Measurements from ENCODE around the gene RMND5B.
"Not testable (repeated sequence)": the region's sequence is repeated elsewhere in the genome, so short reads cannot be mapped to it uniquely, and the experiment has no call there.

Gene RMND5B

GRCh38 chr5:178125253-178125906 lies 5.4 kb upstream of the RMND5B start:
- H3K4me3 Mint-ChIP-seq: peak overlapping the region in 1 of 3 experiments; percentile 8
- no peaks in the 10 kb centered on the region for H3K27me3 Mint-ChIP-seq (ENCODE audit: low read depth)
- H3K4me1 Mint-ChIP-seq: peaks cover 46% of the 10 kb centered on the region
- H3K9me3 Mint-ChIP-seq: no peaks in the 10 kb centered on the region
- H3K27ac Mint-ChIP-seq: no peak overlapping the region
- H3K36me3 Mint-ChIP-seq (ENCODE audit: low read depth): no peaks in the 10 kb centered on the region
- TF ChIP-seq CTCF (IDR thresholded peaks at IDR 0.05; ENCODE audit: unreplicated experiment in 3 of 3): no peak

- Mint-ChIP-seq H3K4me3 (peak overlapping the region in 1 of 3 experiments; percentile 31), H3K36me3 (ENCODE audit: low read depth) (peaks cover 1% of the 10 kb centered on the region), H3K9me3 (no peaks in the 10 kb centered on the region), H3K27ac (peak overlapping the region; percentile 12 to 48 (median 17)), H3K4me1 (peaks cover 41% of the 10 kb centered on the region), H3K27me3 (ENCODE audit: low read depth) (no peaks in the 10 kb centered on the region)
- no peak for TF ChIP-seq CTCF (IDR thresholded peaks at IDR 0.05; ENCODE audit: unreplicated experiment in 3 of 3)
Measured at GRCh38 chr5:178126556-178126955, 4.3 kb upstream of the RMND5B start.

GRCh38 chr5:178127300-178128009 lies 3.4 kb upstream of the RMND5B start:
- H3K9me3 Mint-ChIP-seq; H3K27me3 Mint-ChIP-seq (ENCODE audit: low read depth); H3K36me3 Mint-ChIP-seq (ENCODE audit: low read depth): not testable (repeated sequence)
- H3K27ac Mint-ChIP-seq: peak overlapping the region in 2 of 3 experiments; percentile 12 to 32
- H3K4me3 Mint-ChIP-seq: peak overlapping the region; percentile 9 to 64 (median 58)
- peaks cover 42% of the 10 kb centered on the region for H3K4me1 Mint-ChIP-seq

- no peak overlapping the region for H3K27ac Mint-ChIP-seq
- no peak for TF ChIP-seq CTCF (IDR thresholded peaks at IDR 0.05; ENCODE audit: unreplicated experiment in 3 of 3)
- peaks cover 11% of the 10 kb centered on the region for H3K36me3 Mint-ChIP-seq (ENCODE audit: low read depth)
- H3K4me1 Mint-ChIP-seq: peaks cover 32% of the 10 kb centered on the region
- no peaks in the 10 kb centered on the region for H3K27me3 Mint-ChIP-seq (ENCODE audit: low read depth)
- H3K9me3 Mint-ChIP-seq: no peaks in the 10 kb centered on the region
- H3K4me3 Mint-ChIP-seq: peak overlapping the region; percentile 23 to 53 (median 42)
Measured at GRCh38 chr5:178129296-178129695, 1.5 kb upstream of the RMND5B start.

GRCh38 chr5:178130234-178130575 lies 609 bp upstream of the RMND5B start:
- not testable (repeated sequence) for H3K9me3 Mint-ChIP-seq; H3K27me3 Mint-ChIP-seq (ENCODE audit: low read depth)
- Mint-ChIP-seq H3K4me3 (peak overlapping the region; percentile 78 to 86 (median 85)), H3K36me3 (ENCODE audit: low read depth) (peaks cover 12% of the 10 kb centered on the region), H3K4me1 (peaks cover 23% of the 10 kb centered on the region), H3K27ac (peak overlapping the region; percentile 73 to 96 (median 93))

- Mint-ChIP-seq H3K4me3 (peak overlapping the region; percentile 81 to 83 (median 83)), H3K27me3 (ENCODE audit: low read depth) (no peaks in the 10 kb centered on the region), H3K36me3 (ENCODE audit: low read depth) (peaks cover 12% of the 10 kb centered on the region), H3K27ac (peak overlapping the region; percentile 19 to 58 (median 36)), H3K4me1 (peaks cover 15% of the 10 kb centered on the region), H3K9me3 (no peaks in the 10 kb centered on the region)
- no peak for TF ChIP-seq CTCF (IDR thresholded peaks at IDR 0.05; ENCODE audit: unreplicated experiment in 3 of 3)
Measured at GRCh38 chr5:178131446-178131996, 707 bp downstream of the RMND5B start.
